ENCODE results near the gene MCM3AP. TPM values are rescaled to one million over a fixed set of nuclear protein-coding genes. Genes with fewer than 3 reads are reported as not detected.
"Not testable (repeated sequence)": the region's sequence is repeated elsewhere in the genome, so short reads cannot be mapped to it uniquely, and the experiment has no call there.

MCM3AP gene
- total RNA-seq, 4 donors from 2014 or later: 58.6 to 89.2 (median 81.9) TPM

- DNase-seq (ENCODE audit: extremely low spot score): no peak
- no peak for TF ChIP-seq CTCF (IDR thresholded peaks at IDR 0.05)
- no peak for TF ChIP-seq EP300 (IDR thresholded peaks at IDR 0.05)
- no peak for TF ChIP-seq POLR2AphosphoS5 (IDR thresholded peaks at IDR 0.05)
- no peak for TF ChIP-seq POLR2A (IDR thresholded peaks at IDR 0.05; ENCODE audit: low read depth)
- Histone ChIP-seq H3K27ac (replicated peaks in 1 of 4) (no peak overlapping the region), H3K36me3 (peaks cover 0 to 4% (median 0%) of the 10 kb centered on the region in 4 donors), H3K27me3 (no peaks in the 10 kb centered on the region), H3K9me3 (no peaks in the 10 kb centered on the region), H3K4me1 (peaks cover 0 to 11% (median 0%) of the 10 kb centered on the region in 4 donors), H3K4me3 (no peak overlapping the region)
- intact Hi-C loops (cut with DNase I): no loop called here
- 100% methylated on average over 5 of the region's 22 CpGs for WGBS
Measured at GRCh38 chr21:46314441-46315020, 29.1 kb upstream of the MCM3AP start.

DNA sequence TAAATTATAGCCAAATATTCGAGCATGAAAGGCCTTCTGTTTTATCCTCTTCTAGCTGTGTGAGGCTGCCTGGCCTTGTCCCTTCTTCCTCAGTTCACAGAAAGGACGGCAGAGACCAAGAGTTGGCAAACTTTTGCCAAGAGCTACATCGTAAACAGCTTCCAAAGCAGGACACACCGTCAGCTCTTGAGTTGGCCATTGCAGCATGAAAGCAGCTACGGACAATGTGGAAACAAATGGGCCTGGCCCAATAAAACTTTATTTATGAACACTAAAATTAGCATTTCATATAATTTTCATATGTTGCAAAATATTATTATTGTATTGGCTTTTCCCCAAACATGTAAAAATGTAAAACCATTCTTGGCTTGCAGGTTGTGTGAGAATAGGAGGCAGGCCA lies 27.5 kb upstream of the MCM3AP start:
- no peaks in the 10 kb centered on the region for H3K9me3 ChIP-seq
- no peaks in the 10 kb centered on the region for H3K27me3 ChIP-seq
- no peak overlapping the region for H3K27ac ChIP-seq (replicated peaks in 1 of 4)
- H3K4me1 ChIP-seq: peaks cover 0 to 5% (median 0%) of the 10 kb centered on the region in 4 donors
- peaks cover 0 to 16% (median 0%) of the 10 kb centered on the region in 4 donors for H3K36me3 ChIP-seq
- intact Hi-C loops (cut with DNase I): no loop called here
- 92% methylated on average over 5 of the region's 5 CpGs for WGBS
- TF ChIP-seq EP300 (IDR thresholded peaks at IDR 0.05) (no peak), POLR2A (IDR thresholded peaks at IDR 0.05; ENCODE audit: low read depth) (no peak), POLR2AphosphoS5 (IDR thresholded peaks at IDR 0.05) (no peak), CTCF (IDR thresholded peaks at IDR 0.05) (no peak)
- H3K4me3 ChIP-seq: no peak overlapping the region
- DNase-seq (ENCODE audit: extremely low spot score): no peak

DNA sequence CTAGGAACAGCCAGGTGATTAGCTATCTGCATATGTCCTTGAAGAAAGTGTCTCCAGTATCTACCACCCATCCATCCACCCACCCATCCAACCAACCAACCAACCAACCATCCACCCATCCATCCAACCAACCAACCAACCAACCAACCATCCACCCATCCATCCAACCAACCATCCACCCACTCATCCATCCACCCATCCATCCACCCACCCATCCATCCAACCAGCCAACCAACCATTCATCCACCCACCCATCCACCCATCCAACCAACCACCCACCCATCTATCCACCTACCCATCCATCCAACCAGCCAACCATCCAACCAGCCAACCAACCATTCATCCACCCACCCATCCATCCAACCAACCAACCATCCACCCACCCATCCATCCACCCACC lies 26.2 kb upstream of the MCM3AP start:
- no peak for DNase-seq (ENCODE audit: extremely low spot score)
- TF ChIP-seq POLR2AphosphoS5 (IDR thresholded peaks at IDR 0.05): no peak
- no peak for TF ChIP-seq EP300 (IDR thresholded peaks at IDR 0.05)
- no peak for TF ChIP-seq POLR2A (IDR thresholded peaks at IDR 0.05; ENCODE audit: low read depth)
- TF ChIP-seq CTCF (IDR thresholded peaks at IDR 0.05): no peak
- no peak overlapping the region for H3K27ac ChIP-seq (replicated peaks in 1 of 4)
- no peak overlapping the region for H3K4me3 ChIP-seq
- intact Hi-C loops (cut with DNase I): no loop called here
- H3K9me3 ChIP-seq: no peaks in the 10 kb centered on the region
- no peaks in the 10 kb centered on the region for H3K4me1 ChIP-seq
- peaks cover 0 to 24% (median 0%) of the 10 kb centered on the region in 4 donors for H3K36me3 ChIP-seq
- no peaks in the 10 kb centered on the region for H3K27me3 ChIP-seq

GRCh38 chr21:46310260-46310659 lies 24.8 kb upstream of the MCM3AP start:
- H3K27ac ChIP-seq (replicated peaks in 1 of 4); H3K4me3 ChIP-seq; H3K9me3 ChIP-seq; DNase-seq (ENCODE audit: extremely low spot score); H3K4me1 ChIP-seq; H3K27me3 ChIP-seq; intact Hi-C loops (cut with DNase I): not testable (repeated sequence)
- H3K36me3 ChIP-seq: peaks cover 0 to 27% (median 0%) of the 10 kb centered on the region in 4 donors
- WGBS: 95% methylated on average over 8 of the region's 8 CpGs

DNA sequence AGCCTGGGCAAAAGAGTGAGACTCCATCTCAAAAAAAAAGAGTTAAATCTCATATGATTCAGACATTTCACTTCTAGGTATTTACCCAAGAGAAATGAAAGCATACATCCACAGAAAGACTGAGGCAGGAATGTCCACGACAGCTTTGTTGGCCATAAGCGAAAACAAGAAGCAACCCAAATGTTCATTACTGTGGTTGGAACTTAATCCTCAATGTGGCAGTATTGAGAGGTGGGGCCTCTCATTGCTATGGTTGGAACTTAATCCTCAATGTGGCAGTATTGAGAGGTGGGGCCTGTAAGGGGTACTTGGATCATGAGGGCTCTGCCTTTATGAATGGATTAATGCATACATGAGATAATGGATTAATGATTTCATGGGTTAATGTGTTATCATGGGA lies 23.0 kb upstream of the MCM3AP start:
- peaks cover 0 to 37% (median 4%) of the 10 kb centered on the region in 4 donors for H3K36me3 ChIP-seq
- intact Hi-C loops (cut with DNase I): no loop called here
- H3K27me3 ChIP-seq: no peaks in the 10 kb centered on the region
- TF ChIP-seq CTCF (IDR thresholded peaks at IDR 0.05) (no peak), POLR2A (IDR thresholded peaks at IDR 0.05; ENCODE audit: low read depth) (no peak), EP300 (IDR thresholded peaks at IDR 0.05) (no peak), POLR2AphosphoS5 (IDR thresholded peaks at IDR 0.05) (no peak)
- 90% methylated on average over 2 of the region's 2 CpGs for WGBS
- no peaks in the 10 kb centered on the region for H3K4me1 ChIP-seq
- H3K27ac ChIP-seq (replicated peaks in 1 of 4): no peak overlapping the region
- H3K9me3 ChIP-seq: no peaks in the 10 kb centered on the region
- H3K4me3 ChIP-seq: no peak overlapping the region
- DNase-seq (ENCODE audit: extremely low spot score): no peak

Measured in esophagus muscularis mucosa (tissue), 4 donors.